GM12892 (cell line): ENCODE measurements around the gene FLII.

Experiments used
- POLR2A ChIP-seq: IDR thresholded peaks from 2 replicates; pipeline ENCODE4 v1.6.1; 2011; ENCODE audit warnings: low read depth, low read length, control low read depth
- POLR2AphosphoS5 ChIP-seq: IDR thresholded peaks from 2 replicates; pipeline ENCODE4 v1.6.1; 2011; ENCODE audit warnings: low read depth, low read length, control low read depth
- TAF1 ChIP-seq: IDR thresholded peaks from 2 replicates; pipeline ENCODE4 v1.6.1; 2011; ENCODE audit warnings: low read depth, mild to moderate bottlenecking, control low read depth, low read length, borderline replicate concordance

GRCh38 chr17:18260332-18261145 lies 2.0 kb upstream of the FLII start, which contains the start of gene MIEF2:
- TF ChIP-seq POLR2A (no peak), POLR2AphosphoS5 (no peak), TAF1 (no peak)
